ENCODE results near the gene THSD4.

DNA sequence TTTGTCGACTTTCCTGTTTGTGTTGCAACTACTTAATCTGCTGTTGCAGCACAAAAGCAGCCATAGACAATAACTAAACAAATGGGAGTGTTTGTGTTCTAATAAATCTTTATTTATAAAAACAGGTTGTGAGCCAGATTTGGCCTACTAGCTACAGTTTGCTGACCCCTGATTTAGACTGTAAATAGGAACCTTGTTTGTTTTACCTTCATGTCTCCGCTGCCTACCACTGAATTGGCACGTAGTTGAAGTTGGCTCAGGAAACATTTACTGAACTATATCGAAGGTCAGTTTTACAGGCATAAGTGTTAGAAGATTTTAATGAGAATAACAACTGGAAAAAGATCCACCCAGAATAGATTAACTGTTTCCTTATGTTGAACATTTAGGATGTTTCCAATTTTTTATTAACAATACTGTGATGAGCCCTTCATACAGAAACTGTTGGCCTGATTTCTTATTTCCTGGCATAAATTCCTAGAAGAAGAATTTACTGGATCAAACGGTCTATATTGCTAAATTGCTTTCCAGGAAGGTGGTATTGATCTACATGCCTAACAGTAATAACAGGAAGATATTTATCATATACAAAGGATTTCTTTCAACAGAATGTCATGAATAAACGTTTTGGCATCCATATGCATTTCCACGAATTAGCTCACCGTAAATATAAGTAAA lies 538.9 kb downstream of the THSD4 start:
- TF ChIP-seq, protein P1, sequence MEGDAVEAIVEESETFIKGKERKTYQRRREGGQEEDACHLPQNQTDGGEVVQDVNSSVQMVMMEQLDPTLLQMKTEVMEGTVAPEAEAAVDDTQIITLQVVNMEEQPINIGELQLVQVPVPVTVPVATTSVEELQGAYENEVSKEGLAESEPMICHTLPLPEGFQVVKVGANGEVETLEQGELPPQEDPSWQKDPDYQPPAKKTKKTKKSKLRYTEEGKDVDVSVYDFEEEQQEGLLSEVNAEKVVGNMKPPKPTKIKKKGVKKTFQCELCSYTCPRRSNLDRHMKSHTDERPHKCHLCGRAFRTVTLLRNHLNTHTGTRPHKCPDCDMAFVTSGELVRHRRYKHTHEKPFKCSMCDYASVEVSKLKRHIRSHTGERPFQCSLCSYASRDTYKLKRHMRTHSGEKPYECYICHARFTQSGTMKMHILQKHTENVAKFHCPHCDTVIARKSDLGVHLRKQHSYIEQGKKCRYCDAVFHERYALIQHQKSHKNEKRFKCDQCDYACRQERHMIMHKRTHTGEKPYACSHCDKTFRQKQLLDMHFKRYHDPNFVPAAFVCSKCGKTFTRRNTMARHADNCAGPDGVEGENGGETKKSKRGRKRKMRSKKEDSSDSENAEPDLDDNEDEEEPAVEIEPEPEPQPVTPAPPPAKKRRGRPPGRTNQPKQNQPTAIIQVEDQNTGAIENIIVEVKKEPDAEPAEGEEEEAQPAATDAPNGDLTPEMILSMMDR (conservative IDR thresholded peaks at IDR 0.05), result no peak
- no peak for TF ChIP-seq ZFX (IDR thresholded peaks at IDR 0.05)

All from C4-2B (cell line).